SK-N-SH (cell line): ENCODE results near the gene ME3. TPM values are rescaled to one million over a fixed set of nuclear protein-coding genes. Genes with fewer than 3 reads are reported as not detected.
A peak's percentile ranks its signal among the peaks of the same experiment; 100 is the strongest.

Experiments used
- CTCF ChIA-PET: fragments of 300-600, 350-600 bp; formaldehyde crosslinking; extraction: SDS; loops from one replicate; lab custom pipeline; 2021; lab: Yijun Ruan, JAX
- POLR2A ChIA-PET: fragments of 350-600 bp; sonication (Branson Sonifier 250); formaldehyde crosslinking; extraction: SDS; loops from one replicate; lab custom pipeline; 2020; ENCODE audit warnings: antibody characterized with exemption, inconsistent platforms; lab: Yijun Ruan, JAX
- DNase-seq: peaks from one replicate; pipeline ENCODE4 v3.0.0; 2012
- H2AFZ ChIP-seq: fragments of 200-600 bp; sonication (generic); 2 replicates; pipeline ENCODE4 v1.8.1; 2016; ENCODE audit warnings: antibody characterized with exemption, mild to moderate bottlenecking, low read depth
- H3F3A ChIP-seq: fragments of 200-600 bp; sonication (generic); replicated peaks from 2 replicates; pipeline ENCODE3; 2016; ENCODE audit warnings: antibody characterized with exemption, mild to moderate bottlenecking; ENCODE audit not compliant: insufficient read depth
- H3K27ac ChIP-seq, 2 experiments: fragments of 200-500 bp in 1 of 2; fragments of 200-600 bp in 1 of 2; sonication (Bioruptor generic) in 1 of 2; sonication (generic), shearing (Covaris generic) in 1 of 2; 2 replicates each; pipeline versions ENCODE4 v1.5.1 to v1.6.1; 2014 to 2016; ENCODE audit warnings: low read depth in 2 of 2, inconsistent platforms in 1 of 2, low read length in 1 of 2, mild to moderate bottlenecking in 1 of 2, mixed read lengths in 1 of 2
- H3K27me3 ChIP-seq: fragments of 200-600 bp; sonication (generic), shearing (Covaris generic); 2 replicates; pipeline ENCODE4 v1.6.1; 2016; ENCODE audit warnings: mixed run types; ENCODE audit not compliant: insufficient read depth
- H3K36me3 ChIP-seq, 2 experiments: fragments of 200-500 bp in 1 of 2; fragments of 200-600 bp in 1 of 2; sonication (Bioruptor generic) in 1 of 2; sonication (generic) in 1 of 2; replicated peaks in 1 of 2; 2 replicates each; pipeline versions ENCODE3 to v1.5.1; 2014 to 2016; ENCODE audit warnings: low read length in 1 of 2, mild to moderate bottlenecking in 1 of 2; ENCODE audit not compliant: insufficient read depth in 2 of 2, control insufficient read depth in 1 of 2
- H3K4me1 ChIP-seq, 2 experiments: fragments of 200-500 bp in 1 of 2; fragments of 200-600 bp in 1 of 2; sonication (Bioruptor generic) in 1 of 2; sonication (generic), shearing (Covaris generic) in 1 of 2; 2 replicates each; pipeline versions ENCODE4 v1.5.1 to v1.6.1; 2014 to 2016; ENCODE audit warnings: low read depth in 1 of 2, low read length in 1 of 2, mixed run types in 1 of 2; ENCODE audit not compliant: insufficient read depth in 2 of 2, control insufficient read depth in 1 of 2
- H3K4me2 ChIP-seq: fragments of 200-600 bp; sonication (generic), shearing (Covaris generic); 2 replicates; pipeline ENCODE4 v1.6.1; 2017; ENCODE audit warnings: mixed run types
- H3K4me3 ChIP-seq, 2 experiments: fragments of 200-500 bp in 1 of 2; fragments of 200-600 bp in 1 of 2; sonication (Bioruptor generic) in 1 of 2; sonication (generic), shearing (Covaris generic) in 1 of 2; 2 replicates each; pipeline versions ENCODE4 v1.5.1 to v1.8.1; 2014 to 2016; ENCODE audit warnings: low read depth in 2 of 2, inconsistent platforms in 1 of 2, low read length in 1 of 2, mild to moderate bottlenecking in 1 of 2, mixed read lengths in 1 of 2, moderate library complexity in 1 of 2
- H3K79me2 ChIP-seq: fragments of 200-600 bp; sonication (generic); 2 replicates; pipeline ENCODE4 v1.8.1; 2017; ENCODE audit warnings: mild to moderate bottlenecking; ENCODE audit not compliant: insufficient read depth
- H3K9ac ChIP-seq: fragments of 200-600 bp; sonication (generic); 2 replicates; pipeline ENCODE4 v1.6.1; 2017; ENCODE audit warnings: mixed run types
- H3K9me2 ChIP-seq: fragments of 200-600 bp; sonication (generic); 2 replicates; pipeline ENCODE4 v1.6.1; 2017; ENCODE audit warnings: mixed run types
- H3K9me3 ChIP-seq: fragments of 200-600 bp; sonication (generic); 2 replicates; pipeline ENCODE4 v1.6.1; 2017; ENCODE audit warnings: mixed run types, mild to moderate bottlenecking, moderate library complexity
- H4K20me1 ChIP-seq: fragments of 200-600 bp; sonication (generic); 2 replicates; pipeline ENCODE4 v1.6.1; 2017; ENCODE audit warnings: mild to moderate bottlenecking, mixed run types; ENCODE audit not compliant: insufficient read depth
- ELF1 ChIP-seq: IDR thresholded peaks from 2 replicates; pipeline ENCODE4 v1.4.0; 2012
- EP300 ChIP-seq, 2 experiments: IDR thresholded peaks; 2 replicates each; pipeline versions ENCODE4 v1.4.0 to v1.6.1; 2012; ENCODE audit warnings: borderline replicate concordance in 1 of 2, low read depth in 1 of 2, low read length in 1 of 2
- FOSL2 ChIP-seq: IDR thresholded peaks from 2 replicates; pipeline ENCODE4 v1.4.0; 2012; ENCODE audit warnings: low read depth, mild to moderate bottlenecking, moderate library complexity, borderline replicate concordance
- FOXM1 ChIP-seq: IDR thresholded peaks from 2 replicates; pipeline ENCODE4 v1.4.0; 2012; ENCODE audit warnings: low read depth, mild to moderate bottlenecking
- GATA2 ChIP-seq: sonication (generic); formaldehyde crosslinking; IDR thresholded peaks from 2 replicates; pipeline ENCODE4 v1.5.0; 2020; ENCODE audit warnings: mild to moderate bottlenecking, missing genetic modification reagents
- JUND ChIP-seq: IDR thresholded peaks from 2 replicates; pipeline ENCODE4 v1.4.0; 2012
- NFIC ChIP-seq: IDR thresholded peaks from 2 replicates; pipeline ENCODE4 v1.4.0; 2012; ENCODE audit warnings: borderline replicate concordance
- TCF12 ChIP-seq: IDR thresholded peaks from 2 replicates; pipeline ENCODE4 v1.4.0; 2012
- WGBS: methylation state at CpG from one replicate; pipeline ENCODE4 v1.1.6; 2017; ENCODE audit warnings: low lambda C conversion rate; 5-methylcytosine and 5-hydroxymethylcytosine counted together
- polyA plus RNA-seq, 3 experiments: library from polyadenylated mRNA; depleted of rRNA; stranded (reverse); fragments of >200 nt; gene quantifications; 2 replicates each; pipeline ENCODE4 v1.2.3, GENCODE V29; 2012
- TF ChIP-seq, protein P1 (sequence below): IDR thresholded peaks from 2 replicates; pipeline ENCODE4 v1.4.0; 2012; ENCODE audit warnings: low read depth
- TF ChIP-seq, protein P2 (sequence below): fragments of 200-600 bp; sonication (generic); IDR thresholded peaks from 2 replicates; pipeline ENCODE4 v1.6.1; 2017; ENCODE audit warnings: antibody characterized with exemption, mild to moderate bottlenecking, moderate library complexity
- TF ChIP-seq, protein P3 (sequence below): fragments of 150-350 bp; IDR thresholded peaks from 2 replicates; pipeline ENCODE4 v1.6.1; 2016; ENCODE audit warnings: mild to moderate bottlenecking, low read depth, low read length
- TF ChIP-seq, protein P4 (sequence below): IDR thresholded peaks from 2 replicates; pipeline ENCODE4; 2012

ME3 gene
- polyA plus RNA-seq, 1 of the 3 experiments (the other 2 are of a cell fraction) = 22.0 TPM

DNA sequence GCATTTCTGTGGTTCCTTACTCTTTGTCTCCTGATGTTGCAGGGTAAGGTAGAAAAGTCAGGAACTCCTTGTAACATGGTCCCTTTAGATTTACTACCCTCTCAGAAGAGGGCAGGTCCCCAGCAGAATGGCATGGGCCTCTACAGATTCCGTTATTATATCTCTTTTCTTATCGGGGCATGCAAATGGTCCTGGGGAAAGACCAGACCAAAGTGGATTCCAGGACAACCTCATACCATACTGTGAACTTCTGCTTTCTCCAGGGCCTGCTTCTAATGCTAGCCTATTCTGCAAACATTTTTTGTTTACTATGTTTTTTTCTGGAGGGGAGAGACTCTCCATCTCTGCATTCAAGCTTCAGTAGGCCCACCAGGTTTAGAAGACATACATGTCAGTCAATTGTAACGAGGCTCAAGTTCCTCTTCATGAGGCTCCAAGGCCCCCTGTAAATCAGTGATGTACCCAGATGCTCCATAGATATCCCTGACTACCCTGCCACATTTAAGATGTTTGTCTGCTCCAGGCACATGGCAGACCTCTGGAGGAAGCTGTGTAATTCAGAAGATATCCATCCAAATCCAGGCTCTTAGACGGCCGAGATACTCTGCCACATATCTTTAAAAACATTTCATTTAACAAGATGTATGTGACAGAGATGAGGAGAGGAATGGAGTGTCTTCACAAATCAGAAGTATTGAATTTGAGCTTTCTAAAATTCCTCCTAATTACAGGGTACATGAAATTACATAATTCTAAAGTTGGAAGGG, 8.5 kb upstream of the ME3 start (continued):
- no peak for TF ChIP-seq ELF1
- TF ChIP-seq, protein P1, sequence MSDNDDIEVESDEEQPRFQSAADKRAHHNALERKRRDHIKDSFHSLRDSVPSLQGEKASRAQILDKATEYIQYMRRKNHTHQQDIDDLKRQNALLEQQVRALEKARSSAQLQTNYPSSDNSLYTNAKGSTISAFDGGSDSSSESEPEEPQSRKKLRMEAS = no peak
- no peak for TF ChIP-seq FOXM1

DNA sequence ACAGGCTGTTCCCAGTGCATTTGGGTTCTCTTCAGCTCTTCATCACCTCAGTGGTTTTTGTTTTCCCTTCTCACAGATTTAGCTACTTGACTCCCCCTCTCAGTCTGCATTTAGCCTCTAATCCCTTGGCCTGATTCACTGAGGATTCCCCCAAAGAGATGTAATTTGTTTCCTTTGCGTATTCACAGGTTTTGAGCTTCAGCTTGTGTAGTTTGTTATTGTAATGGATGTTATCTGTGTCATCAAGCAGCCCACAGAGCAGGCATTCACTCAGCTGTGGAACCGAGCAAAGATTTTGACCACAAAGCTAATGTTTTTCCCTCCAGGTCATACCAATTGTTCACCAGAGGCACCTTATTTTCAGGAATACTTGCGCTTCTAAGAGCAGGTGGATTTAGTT, 6.4 kb upstream of the ME3 start:
- DNase-seq = no peak
- Histone ChIP-seq H3K4me3 (no peak overlapping the region), H3K4me2 (peak overlapping the region; percentile 46; the same call in 1 of the 2 replicates), H2AFZ (no peak overlapping the region; the same call in 1 of the 2 replicates), H3K27me3 (no peaks in the 10 kb centered on the region), H3K9me2 (no peaks in the 10 kb centered on the region), H3K9me3 (no peaks in the 10 kb centered on the region), H3K27ac (peak overlapping the region in 1 of 2 experiments; percentile 42; a peak in 2 of 4 replicates), H3K36me3 (no peaks in the 10 kb centered on the region), H3K9ac (peak overlapping the region; percentile 32; the same call in 1 of the 2 replicates), H3K4me1 (peaks cover 5 to 17% of the 10 kb centered on the region in 2 experiments; a peak in 3 of 4 replicates), H4K20me1 (no peaks in the 10 kb centered on the region), H3F3A (peaks cover 31% of the 10 kb centered on the region), H3K79me2 (no peaks in the 10 kb centered on the region)
- POLR2A ChIA-PET = no interaction called here
- TF ChIP-seq, protein P2, sequence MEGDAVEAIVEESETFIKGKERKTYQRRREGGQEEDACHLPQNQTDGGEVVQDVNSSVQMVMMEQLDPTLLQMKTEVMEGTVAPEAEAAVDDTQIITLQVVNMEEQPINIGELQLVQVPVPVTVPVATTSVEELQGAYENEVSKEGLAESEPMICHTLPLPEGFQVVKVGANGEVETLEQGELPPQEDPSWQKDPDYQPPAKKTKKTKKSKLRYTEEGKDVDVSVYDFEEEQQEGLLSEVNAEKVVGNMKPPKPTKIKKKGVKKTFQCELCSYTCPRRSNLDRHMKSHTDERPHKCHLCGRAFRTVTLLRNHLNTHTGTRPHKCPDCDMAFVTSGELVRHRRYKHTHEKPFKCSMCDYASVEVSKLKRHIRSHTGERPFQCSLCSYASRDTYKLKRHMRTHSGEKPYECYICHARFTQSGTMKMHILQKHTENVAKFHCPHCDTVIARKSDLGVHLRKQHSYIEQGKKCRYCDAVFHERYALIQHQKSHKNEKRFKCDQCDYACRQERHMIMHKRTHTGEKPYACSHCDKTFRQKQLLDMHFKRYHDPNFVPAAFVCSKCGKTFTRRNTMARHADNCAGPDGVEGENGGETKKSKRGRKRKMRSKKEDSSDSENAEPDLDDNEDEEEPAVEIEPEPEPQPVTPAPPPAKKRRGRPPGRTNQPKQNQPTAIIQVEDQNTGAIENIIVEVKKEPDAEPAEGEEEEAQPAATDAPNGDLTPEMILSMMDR = no peak
- TF ChIP-seq GATA2 = peak; percentile 9; the same call in 1 of the 2 replicates
- peak; percentile 39 for TF ChIP-seq JUND
- TF ChIP-seq, protein P3, sequence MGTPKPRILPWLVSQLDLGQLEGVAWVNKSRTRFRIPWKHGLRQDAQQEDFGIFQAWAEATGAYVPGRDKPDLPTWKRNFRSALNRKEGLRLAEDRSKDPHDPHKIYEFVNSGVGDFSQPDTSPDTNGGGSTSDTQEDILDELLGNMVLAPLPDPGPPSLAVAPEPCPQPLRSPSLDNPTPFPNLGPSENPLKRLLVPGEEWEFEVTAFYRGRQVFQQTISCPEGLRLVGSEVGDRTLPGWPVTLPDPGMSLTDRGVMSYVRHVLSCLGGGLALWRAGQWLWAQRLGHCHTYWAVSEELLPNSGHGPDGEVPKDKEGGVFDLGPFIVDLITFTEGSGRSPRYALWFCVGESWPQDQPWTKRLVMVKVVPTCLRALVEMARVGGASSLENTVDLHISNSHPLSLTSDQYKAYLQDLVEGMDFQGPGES = no peak
- peak; percentile 18; the same call in 1 of the 2 replicates for TF ChIP-seq NFIC
- peak; percentile 22; the same call in 1 of the 2 replicates for TF ChIP-seq FOSL2
- TF ChIP-seq TCF12 = peak; percentile 76
- TF ChIP-seq, protein P4, sequence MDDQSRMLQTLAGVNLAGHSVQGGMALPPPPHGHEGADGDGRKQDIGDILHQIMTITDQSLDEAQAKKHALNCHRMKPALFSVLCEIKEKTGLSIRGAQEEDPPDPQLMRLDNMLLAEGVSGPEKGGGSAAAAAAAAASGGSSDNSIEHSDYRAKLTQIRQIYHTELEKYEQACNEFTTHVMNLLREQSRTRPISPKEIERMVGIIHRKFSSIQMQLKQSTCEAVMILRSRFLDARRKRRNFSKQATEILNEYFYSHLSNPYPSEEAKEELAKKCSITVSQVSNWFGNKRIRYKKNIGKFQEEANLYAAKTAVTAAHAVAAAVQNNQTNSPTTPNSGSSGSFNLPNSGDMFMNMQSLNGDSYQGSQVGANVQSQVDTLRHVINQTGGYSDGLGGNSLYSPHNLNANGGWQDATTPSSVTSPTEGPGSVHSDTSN = peak; percentile 54; the same call in 1 of the 2 replicates
- TF ChIP-seq EP300 (IDR thresholded peaks at IDR 0.05; ENCODE audit: borderline replicate concordance in 1 of 2, low read depth in 1 of 2, low read length in 1 of 2) = peak in 1 of 2 experiments; percentile 42; a peak in 1 of 4 replicates
- CTCF ChIA-PET = interaction anchor here (1.6 kb wide), 1 partner anchor 19 kb away, joined by 3 read pairs; no protein-coding TSS in a partner anchor
- WGBS = 48% methylated on average over 3 of the region's 3 CpGs
